OCI-LY1 (cell line): Measurements from ENCODE around the gene AMDHD1.

Experiments used
- H2AFZ ChIP-seq: fragments of 200-600 bp; sonication (generic), shearing (Covaris generic); 2 replicates; pipeline ENCODE4 v1.6.0; 2014; ENCODE audit warnings: antibody characterized with exemption, mild to moderate bottlenecking, low read length
- H3F3A ChIP-seq: fragments of 200-600 bp; sonication (generic), shearing (Covaris generic); 2 replicates; pipeline ENCODE4 v1.6.0; 2014; ENCODE audit warnings: mild to moderate bottlenecking, antibody characterized with exemption, low read length, moderate library complexity; ENCODE audit not compliant: insufficient read depth
- H3K27ac ChIP-seq: fragments of 200-600 bp; sonication (generic); 2 replicates; pipeline ENCODE4 v1.5.1; 2014; ENCODE audit warnings: low read length, mixed run types, mild to moderate bottlenecking, low read depth; ENCODE audit not compliant: poor library complexity, severe bottlenecking
- H3K27me3 ChIP-seq: fragments of 200-600 bp; sonication (generic); 2 replicates; pipeline ENCODE4 v1.6.0; 2014; ENCODE audit warnings: antibody characterized with exemption, mild to moderate bottlenecking, low read length, moderate library complexity; ENCODE audit not compliant: insufficient read depth
- H3K36me3 ChIP-seq: fragments of 200-600 bp; sonication (generic); 2 replicates; pipeline ENCODE4 v1.6.1; 2014; ENCODE audit warnings: mild to moderate bottlenecking, antibody characterized with exemption, low read length, moderate library complexity, mixed read lengths; ENCODE audit not compliant: insufficient read depth
- H3K4me1 ChIP-seq: fragments of 200-600 bp; sonication (generic); 2 replicates; pipeline ENCODE4 v1.5.1; 2014; ENCODE audit warnings: mild to moderate bottlenecking, low read length, moderate library complexity; ENCODE audit not compliant: insufficient read depth, severe bottlenecking
- H3K4me2 ChIP-seq: fragments of 200-600 bp; sonication (generic), shearing (Covaris generic); 2 replicates; pipeline ENCODE4 v1.6.1; 2014; ENCODE audit warnings: low read length
- H3K4me3 ChIP-seq: fragments of 200-600 bp; sonication (generic); 2 replicates; pipeline ENCODE4 v1.5.1; 2014; ENCODE audit warnings: low read length, low read depth, mild to moderate bottlenecking, mixed read lengths; ENCODE audit not compliant: poor library complexity, severe bottlenecking
- H3K79me2 ChIP-seq: fragments of 200-600 bp; shearing (Covaris generic); 2 replicates; pipeline ENCODE4 v1.6.1; 2016; ENCODE audit warnings: mixed run types, low read length, mixed read lengths; ENCODE audit not compliant: insufficient read depth
- H3K9ac ChIP-seq: fragments of 200-600 bp; sonication (generic), shearing (Covaris generic); 2 replicates; pipeline ENCODE4 v1.6.1; 2014; ENCODE audit warnings: mild to moderate bottlenecking, low read length, mixed read lengths
- H3K9me2 ChIP-seq: fragments of 200-600 bp; sonication (generic), shearing (Covaris generic); 2 replicates; pipeline ENCODE4 v1.6.1; 2014; ENCODE audit warnings: low read depth, mild to moderate bottlenecking, low read length, mixed read lengths
- H3K9me3 ChIP-seq: fragments of 200-600 bp; shearing (Covaris generic); 2 replicates; pipeline ENCODE4 v1.6.1; 2014; ENCODE audit warnings: low read length, mixed read lengths
- H4K20me1 ChIP-seq: fragments of 200-600 bp; sonication (generic), shearing (Covaris generic); 2 replicates; pipeline ENCODE4 v1.6.0; 2016; ENCODE audit warnings: mild to moderate bottlenecking, low read length; ENCODE audit not compliant: insufficient read depth
- CTCF ChIP-seq: fragments of 200-600 bp; sonication (generic), shearing (Covaris generic); IDR thresholded peaks from 2 replicates; pipeline ENCODE4 v1.5.1; 2017; ENCODE audit warnings: mild to moderate bottlenecking, antibody characterized with exemption, low read length, moderate library complexity, mixed read lengths
- EZH2 ChIP-seq: fragments of 200-600 bp; sonication (generic), shearing (Covaris generic); IDR thresholded peaks from 2 replicates; pipeline ENCODE4 v1.8.0; 2017; ENCODE audit warnings: borderline replicate concordance, mixed run types, mild to moderate bottlenecking, antibody characterized with exemption, low read length, moderate library complexity, mixed read lengths

The AMDHD1 gene

GRCh38 chr12:95949477-95950206 lies 6.5 kb downstream of the AMDHD1 start:
- H3K4me2 ChIP-seq: no peak overlapping the region

GRCh38 chr12:95951515-95951914 lies 8.4 kb downstream of the AMDHD1 start:
- H4K20me1 ChIP-seq: no peaks in the 10 kb centered on the region
- no peak overlapping the region for H3K4me2 ChIP-seq
- no peaks in the 10 kb centered on the region for H3K36me3 ChIP-seq
- H2AFZ ChIP-seq: no peak overlapping the region
- H3K4me3 ChIP-seq: no peak overlapping the region
- no peaks in the 10 kb centered on the region for H3K27me3 ChIP-seq
- no peak overlapping the region for H3K9ac ChIP-seq
- TF ChIP-seq CTCF: no peak
- no peak for TF ChIP-seq EZH2
- no peaks in the 10 kb centered on the region for H3K4me1 ChIP-seq
- H3K79me2 ChIP-seq: no peaks in the 10 kb centered on the region
- H3K9me2 ChIP-seq: no peaks in the 10 kb centered on the region
- no peaks in the 10 kb centered on the region for H3K9me3 ChIP-seq
- no peak overlapping the region for H3K27ac ChIP-seq
- no peaks in the 10 kb centered on the region for H3F3A ChIP-seq

More at GRCh38 chr12:95949477-95950206, 6.5 kb downstream of the AMDHD1 start:
- Histone ChIP-seq H3K4me1 (no peaks in the 10 kb centered on the region), H3K4me3 (no peak overlapping the region), H3K36me3 (no peaks in the 10 kb centered on the region), H3K9ac (no peak overlapping the region), H3K79me2 (no peaks in the 10 kb centered on the region), H2AFZ (no peak overlapping the region), H3K9me3 (no peaks in the 10 kb centered on the region), H3F3A (no peaks in the 10 kb centered on the region), H3K9me2 (no peaks in the 10 kb centered on the region), H3K27ac (no peak overlapping the region), H3K27me3 (no peaks in the 10 kb centered on the region), H4K20me1 (no peaks in the 10 kb centered on the region)
- TF ChIP-seq CTCF (no peak), EZH2 (no peak)

DNA sequence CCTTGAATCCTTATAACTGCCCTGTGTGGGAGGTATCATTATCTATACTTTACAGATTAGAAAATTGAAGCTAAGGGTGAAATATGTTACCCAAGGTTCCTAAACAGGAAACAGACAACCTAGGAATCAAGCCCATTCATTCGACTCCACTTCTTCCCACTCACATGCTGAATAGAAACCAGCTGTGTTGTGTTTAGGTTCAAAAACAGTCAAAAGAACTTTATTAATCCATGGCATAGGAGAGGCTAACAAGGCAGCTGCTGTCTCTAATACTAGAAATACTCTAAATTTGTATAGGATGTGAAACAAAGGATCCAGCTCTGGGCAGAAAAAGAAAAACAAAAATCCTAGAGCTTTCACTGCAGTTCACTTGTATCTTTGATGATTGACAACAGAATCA lies 9.9 kb downstream of the AMDHD1 start:
- no peaks in the 10 kb centered on the region for H3K9me2 ChIP-seq
- H3K9me3 ChIP-seq: no peaks in the 10 kb centered on the region
- H3F3A ChIP-seq: no peaks in the 10 kb centered on the region
- TF ChIP-seq CTCF: no peak
- no peak for TF ChIP-seq EZH2
- H2AFZ ChIP-seq: no peak overlapping the region
- H3K4me1 ChIP-seq: no peaks in the 10 kb centered on the region
- no peaks in the 10 kb centered on the region for H3K36me3 ChIP-seq
- no peak overlapping the region for H3K4me2 ChIP-seq
- no peaks in the 10 kb centered on the region for H4K20me1 ChIP-seq
- no peaks in the 10 kb centered on the region for H3K79me2 ChIP-seq
- no peak overlapping the region for H3K27ac ChIP-seq
- no peaks in the 10 kb centered on the region for H3K27me3 ChIP-seq
- no peak overlapping the region for H3K9ac ChIP-seq
- no peak overlapping the region for H3K4me3 ChIP-seq
